GM10847 (cell line): ENCODE measurements around the gene VSTM2B.

Experiments
- POLR2A ChIP-seq: IDR thresholded peaks from 2 replicates; pipeline ENCODE4 v1.6.1; 2011; ENCODE audit not compliant: insufficient read length; ENCODE audit errors: extremely low read depth

Gene VSTM2B

DNA sequence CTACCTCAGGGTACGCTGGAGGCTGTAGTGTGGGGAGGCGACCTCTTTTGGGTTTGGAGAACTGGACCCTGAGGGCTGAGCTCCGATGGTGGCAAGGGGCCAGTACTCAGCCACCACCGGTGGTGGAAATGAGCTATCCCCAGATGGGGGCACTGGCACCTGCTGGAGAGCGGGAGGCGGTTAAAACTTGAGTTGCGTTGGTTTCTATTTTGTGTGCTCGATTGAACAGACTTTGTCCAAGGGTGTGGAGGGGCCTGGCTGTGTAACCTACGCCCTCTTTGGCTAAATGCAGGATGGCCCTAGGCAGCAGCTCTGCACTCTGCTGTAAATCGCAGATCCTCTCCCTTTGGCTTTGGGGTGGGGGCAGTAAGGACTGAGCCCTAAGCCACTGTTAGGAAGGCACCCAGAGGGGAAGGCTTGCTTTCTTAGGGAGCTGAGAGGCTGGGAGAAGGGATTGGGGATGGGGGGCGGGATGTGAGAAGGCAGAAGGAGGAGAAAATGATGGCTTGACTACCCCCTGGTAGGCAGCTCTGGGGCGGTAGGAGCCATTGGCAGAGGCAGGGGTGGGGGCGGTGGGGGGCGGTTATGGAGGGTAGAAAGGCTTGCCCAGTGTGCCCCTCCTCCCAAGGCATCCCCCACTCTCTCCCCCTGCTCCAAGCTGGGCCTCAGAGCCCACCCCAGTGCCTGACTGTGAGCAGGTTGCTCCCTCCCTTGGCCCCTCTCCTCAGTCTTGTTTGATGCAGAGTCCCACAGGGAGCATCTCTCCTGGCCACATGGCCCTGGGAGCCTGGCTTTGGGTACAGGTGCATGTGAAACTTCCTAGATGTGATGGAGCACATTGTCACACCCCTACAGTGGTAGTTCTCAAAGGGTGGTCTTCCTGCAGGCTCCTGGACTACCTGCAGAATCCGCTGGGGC lies 5.0 kb downstream of the VSTM2B start:
- no peak for TF ChIP-seq POLR2A

DNA sequence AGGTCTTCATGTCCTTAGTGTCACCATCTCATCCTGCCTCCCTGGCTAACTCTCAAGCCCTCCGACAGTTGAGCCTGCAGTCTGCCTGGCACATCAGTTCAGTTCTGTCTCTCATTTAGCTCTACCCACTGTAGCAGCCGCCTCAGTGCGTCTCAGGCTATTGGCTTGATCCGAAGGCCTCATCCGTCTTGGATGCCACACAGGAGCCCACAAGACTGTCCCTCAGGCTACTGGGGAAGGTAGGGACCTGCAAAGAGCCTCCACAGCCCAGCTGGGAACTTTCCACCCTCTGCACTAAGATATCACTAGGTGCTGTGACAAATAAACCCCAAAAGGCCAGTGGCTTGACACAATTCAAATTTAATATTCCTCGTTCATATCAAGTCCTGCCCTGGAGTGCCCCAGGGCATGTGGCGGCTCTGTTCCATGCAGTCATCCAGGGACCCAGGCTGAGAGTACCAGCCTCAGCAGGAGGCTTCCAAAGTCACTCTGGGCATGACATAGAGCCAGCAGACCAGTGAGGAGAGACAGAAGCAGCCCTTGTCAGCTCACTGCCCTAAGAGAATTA lies 5.7 kb downstream of the VSTM2B start:
- no peak for TF ChIP-seq POLR2A

DNA sequence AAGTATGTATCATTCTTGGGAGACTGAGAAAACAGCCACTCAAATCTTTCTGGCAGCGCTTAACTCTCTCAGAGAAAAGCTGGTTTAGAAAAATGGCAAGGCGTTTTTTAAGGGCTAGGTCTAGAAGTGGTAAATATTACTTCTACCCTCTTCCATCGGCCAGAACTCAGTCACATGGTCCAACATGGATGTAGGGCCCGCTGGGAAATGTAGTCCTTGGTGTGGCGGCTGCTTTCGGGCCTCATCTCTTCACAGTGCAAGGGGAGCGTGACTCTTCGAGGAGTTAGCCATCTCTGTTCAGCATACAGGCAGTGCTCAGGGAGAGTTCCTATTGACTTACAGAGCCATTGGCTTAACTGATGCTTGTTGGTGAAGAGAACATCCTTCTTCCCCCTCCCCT lies 6.3 kb downstream of the VSTM2B start:
- TF ChIP-seq POLR2A = no peak

DNA sequence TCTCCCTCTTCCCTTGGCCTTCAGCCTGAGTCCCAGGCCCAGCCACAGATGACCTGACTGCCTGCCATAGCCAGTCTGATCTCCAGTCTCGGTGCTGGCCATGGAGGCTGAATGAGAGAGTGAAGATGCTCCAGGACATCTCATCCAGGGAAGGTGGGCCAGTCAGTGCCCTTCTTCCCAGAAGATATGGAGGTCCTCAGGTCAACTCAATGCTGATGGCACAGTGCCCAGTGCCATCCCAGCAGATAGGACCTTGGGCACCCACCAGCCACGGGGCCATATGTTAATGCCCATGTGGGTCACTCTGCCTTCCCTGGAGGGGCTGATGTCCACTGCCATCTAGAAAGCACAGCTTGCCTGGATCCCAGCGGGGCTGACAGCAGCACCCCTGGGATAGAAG lies 7.2 kb downstream of the VSTM2B start:
- TF ChIP-seq POLR2A = no peak

DNA sequence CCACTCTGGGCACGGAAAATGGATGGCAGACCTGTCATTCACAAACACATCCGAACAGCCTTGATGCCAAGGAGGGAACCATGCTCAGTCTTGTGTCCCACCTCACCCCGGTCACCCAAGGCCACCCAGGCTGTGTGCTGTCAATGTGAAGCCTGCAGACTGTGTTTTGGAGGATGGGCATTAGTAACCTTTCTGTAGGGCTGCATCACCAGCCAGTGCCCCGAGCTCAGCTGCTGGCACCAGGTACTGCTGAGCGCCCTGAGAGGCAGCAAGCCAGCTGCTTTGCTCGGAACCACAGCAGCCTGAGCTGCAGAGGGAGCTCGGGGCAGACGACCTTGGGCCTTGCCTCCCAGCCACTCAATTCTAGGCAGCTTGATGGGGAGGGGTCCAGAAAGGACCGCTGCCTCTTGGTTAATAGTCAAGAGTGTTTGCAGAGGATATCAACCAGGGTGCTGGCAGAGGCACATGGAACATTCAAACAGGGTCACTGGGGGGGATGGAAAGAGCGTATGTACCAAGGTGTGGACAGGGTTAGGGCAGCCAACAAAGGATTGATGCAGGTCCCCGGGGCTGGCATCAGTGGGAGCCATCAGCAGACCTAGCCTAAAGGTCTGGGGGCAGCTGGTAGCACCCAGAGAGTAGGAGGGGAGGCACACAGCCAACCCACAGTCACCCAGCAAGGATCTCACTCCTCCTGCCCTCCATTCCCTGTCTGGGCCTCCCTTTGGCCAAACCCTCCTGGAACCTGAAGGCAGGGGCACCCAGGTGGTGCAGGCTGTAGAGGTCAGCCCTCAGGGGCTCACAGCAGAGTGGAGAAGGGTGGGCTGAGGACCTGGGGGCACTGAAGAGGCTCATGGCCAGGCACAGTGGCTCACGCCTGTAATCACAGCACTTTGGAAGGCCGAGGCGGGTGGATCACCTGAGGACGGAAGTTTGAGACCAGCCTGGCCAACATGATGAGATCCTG lies 8.1 kb downstream of the VSTM2B start:
- no peak for TF ChIP-seq POLR2A

DNA sequence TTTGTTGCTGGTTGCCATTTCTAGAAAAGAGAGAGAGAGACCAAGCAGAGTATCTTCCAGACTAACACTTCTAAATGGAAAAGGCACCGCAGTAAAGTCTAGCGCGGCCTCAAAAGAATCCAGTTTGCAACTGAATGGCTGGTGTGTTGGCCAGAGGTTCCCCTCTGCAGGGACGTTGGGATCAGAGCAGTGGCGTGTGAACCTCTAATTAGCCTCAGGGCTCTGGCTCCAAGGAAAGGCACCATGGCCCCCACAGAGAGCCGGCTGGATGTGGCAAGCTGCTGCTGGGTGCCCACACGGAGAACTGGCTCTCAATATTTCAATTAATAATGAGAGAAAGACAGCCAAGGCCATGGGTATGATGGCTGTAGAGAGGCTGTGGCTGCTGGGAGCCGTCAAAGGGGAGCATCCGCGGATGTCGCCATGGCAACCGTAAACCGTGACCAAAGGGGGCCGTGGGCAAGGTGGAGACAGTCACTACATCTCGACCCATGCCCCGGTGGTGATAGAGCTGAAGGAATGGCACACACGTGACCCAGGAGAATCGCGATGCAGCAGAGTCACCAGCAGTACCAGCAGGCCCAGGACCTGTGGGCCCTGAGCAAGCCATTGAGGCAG lies 9.5 kb downstream of the VSTM2B start:
- TF ChIP-seq POLR2A = no peak

DNA sequence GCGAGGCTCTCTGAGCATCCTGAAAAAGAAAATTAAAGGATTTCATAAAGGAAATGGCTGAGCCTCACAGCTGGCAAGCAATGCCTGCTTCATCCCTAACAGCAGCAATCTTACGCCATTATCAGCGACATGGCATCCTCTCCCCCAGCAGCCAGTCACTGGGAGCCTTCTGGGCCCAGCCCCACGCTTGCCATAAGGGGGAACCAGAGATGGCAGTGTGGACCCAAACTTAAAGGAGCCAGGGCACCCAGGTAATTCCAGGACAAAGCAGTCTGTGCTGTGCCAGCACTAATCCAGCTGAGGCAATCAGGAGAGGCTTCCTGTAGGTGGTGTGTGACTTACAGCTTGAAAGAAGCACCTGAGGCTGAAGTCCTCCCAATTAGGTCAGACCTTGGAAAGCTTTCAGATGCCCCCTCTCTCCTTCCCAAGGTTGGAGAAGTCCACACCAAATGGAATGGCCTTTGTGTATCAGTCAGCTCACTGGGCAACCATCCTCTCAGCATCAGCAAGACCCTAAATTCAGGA lies 10.3 kb downstream of the VSTM2B start:
- no peak for TF ChIP-seq POLR2A

DNA sequence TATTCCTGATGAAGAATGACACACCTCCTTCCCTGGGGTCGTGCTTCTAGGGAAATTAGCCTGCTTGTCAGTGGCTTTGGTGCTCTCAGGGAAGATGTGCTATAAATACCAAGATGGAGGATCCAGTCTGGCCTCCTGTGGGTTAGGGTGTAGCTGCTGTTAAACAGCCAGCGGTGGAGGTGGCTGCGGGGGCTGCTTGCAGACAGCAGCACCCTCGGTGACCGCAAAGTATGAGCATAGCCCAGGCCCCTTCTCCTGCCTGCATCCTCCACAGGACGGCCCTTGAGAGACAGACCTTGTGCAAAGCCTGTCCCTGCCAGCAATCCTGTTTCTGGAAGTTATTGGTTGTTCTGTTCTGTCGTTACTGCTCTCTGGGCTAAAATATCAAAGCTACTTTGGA lies 11.4 kb downstream of the VSTM2B start:
- no peak for TF ChIP-seq POLR2A

DNA sequence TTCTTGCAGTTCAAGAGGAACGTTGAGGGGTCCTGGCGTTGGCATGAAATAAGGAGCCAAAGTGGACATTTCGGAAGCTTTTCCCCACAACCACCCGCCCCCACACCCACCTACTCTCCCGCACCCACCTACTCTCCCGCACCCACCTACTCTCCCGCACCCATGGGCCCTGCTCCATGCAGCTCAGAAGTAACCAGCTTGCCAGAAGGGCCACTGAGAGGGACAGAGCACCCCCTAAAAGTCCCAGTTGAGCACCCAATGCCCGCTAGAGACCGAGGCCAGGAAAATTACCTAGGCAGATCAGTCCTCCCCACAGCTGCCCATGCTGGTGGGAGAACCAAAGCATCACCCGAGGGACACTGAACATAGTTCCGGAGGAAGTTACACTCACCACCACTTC lies 11.8 kb downstream of the VSTM2B start:
- no peak for TF ChIP-seq POLR2A

DNA sequence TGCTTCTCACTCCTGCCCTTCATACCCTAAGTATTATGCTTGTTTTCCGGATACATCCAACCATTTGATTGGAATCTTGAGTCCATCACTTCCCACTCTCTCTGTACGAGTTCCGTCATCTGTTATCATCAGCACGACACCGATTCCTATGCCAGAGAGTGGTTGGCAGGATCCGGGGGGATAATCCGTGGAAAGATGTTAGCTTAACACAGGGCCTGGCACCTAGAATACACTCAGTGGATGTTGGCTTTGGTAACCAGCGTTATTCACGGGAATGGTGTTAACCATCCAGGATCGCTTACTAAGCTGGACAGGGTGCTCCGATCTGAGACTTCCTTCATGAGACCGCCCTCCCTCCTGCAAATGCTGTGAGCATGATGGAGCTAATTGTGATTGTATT lies 12.4 kb downstream of the VSTM2B start:
- no peak for TF ChIP-seq POLR2A

DNA sequence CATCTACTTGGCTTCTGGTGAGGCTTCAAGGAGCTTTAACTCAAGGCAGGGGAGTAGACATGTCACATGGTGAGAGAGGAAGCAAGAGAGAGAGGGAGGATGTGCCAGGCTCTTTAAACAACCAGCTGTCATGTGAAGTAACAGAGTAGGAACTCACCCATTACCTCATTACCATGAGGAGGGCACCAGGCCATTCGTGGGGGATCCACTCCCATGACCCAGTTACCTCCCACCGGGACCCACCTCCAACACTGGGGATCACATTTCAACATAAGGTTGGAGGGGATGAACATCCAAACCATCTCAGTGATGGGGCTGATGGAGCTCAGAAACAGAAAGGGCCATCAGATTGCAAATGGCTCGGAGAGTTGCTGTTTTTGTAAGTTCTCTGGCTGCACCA lies 12.9 kb downstream of the VSTM2B start:
- no peak for TF ChIP-seq POLR2A

DNA sequence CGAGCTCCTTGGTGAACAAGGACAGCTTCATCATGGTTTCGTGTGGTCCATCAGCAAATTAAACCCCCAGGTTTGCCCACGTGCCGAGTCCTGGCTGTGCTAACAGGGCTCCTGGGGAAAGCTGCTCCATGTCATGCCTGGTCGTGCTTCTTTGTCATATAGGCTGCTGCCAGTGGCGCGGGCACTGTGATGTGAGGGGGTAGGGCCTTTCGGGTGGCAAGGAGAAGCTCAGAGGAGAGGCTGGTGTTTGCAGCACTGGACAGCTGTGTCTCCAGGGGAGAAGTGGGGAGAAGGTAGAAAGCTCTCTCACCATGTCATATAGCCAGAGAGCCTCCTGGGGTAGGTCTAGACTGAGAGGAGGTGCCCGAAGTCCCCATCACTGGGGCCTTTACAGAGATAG lies 13.3 kb downstream of the VSTM2B start:
- TF ChIP-seq POLR2A = no peak

DNA sequence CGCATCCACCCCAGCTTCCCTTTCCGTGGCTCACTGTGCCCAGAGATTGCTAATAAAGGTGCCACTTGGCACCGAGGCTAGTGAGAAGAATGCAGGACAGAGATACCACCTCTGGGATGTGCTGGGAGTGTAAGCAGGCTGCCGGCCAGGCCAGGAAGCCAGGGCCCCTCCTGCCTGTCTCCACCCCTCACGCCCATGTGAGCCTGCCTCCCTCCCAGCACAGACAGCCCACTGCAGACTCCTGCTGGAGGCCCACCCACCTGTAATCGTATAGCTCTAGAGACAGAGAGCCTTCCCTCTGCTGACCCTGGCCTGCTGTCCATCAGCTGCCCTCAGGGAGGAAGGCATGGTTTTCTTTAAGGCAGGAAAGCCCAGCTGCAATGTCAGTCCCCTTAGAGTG lies 13.9 kb downstream of the VSTM2B start:
- no peak for TF ChIP-seq POLR2A

DNA sequence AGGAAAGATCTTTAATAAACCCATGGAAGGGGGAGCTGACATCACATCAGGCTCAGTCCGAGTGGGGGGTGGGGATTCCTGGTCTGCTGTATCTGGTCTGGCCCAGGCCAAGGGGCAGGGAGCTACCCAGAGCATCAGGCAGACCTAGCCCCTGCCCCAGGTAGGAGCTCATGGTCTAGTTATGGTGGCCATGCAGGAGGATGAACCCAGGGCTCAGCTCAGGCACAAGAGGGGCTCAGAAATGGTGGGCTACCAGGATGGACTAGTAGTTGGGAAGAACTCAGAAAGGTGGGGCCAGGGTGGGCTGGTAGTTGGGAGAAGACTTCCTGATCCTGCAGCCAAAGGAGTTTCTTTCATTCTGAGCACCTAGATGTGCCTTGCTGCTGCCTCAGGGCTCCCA lies 14.3 kb downstream of the VSTM2B start:
- no peak for TF ChIP-seq POLR2A

DNA sequence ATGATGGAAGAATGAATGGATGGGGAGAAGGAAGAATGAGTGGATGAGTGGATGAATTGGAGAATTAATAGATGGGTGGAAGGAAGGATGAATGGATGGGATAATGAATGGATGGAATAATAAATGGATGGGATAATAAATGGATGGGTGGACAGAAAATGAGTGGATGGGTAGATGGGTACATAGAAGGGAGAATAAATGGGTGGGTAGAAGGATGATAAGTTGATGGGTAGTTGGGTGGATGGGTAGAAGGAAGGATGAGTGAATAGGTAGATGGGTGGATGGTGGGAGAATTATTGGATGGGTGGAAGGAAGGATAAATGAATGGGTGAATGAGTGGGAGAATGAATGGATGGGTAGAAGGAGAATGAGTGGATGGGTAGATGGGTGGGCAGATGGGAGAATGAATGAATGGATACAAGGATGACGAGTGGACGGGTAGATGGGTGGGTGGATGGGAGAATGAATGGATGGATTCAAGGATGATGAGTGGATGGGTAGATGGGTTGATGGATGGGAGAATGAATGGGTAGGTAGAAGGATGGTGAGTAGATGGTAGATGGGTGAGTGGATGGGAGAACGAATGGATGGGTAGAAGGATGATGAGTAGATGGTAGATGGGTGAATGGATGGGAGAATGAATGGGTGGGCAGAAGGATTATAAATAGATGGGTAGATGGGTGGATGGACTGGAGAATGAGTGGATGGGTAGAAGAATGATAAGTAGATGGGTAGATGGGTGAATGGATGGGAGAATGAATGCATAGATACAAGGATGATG lies 15.9 kb downstream of the VSTM2B start:
- TF ChIP-seq POLR2A = no peak

DNA sequence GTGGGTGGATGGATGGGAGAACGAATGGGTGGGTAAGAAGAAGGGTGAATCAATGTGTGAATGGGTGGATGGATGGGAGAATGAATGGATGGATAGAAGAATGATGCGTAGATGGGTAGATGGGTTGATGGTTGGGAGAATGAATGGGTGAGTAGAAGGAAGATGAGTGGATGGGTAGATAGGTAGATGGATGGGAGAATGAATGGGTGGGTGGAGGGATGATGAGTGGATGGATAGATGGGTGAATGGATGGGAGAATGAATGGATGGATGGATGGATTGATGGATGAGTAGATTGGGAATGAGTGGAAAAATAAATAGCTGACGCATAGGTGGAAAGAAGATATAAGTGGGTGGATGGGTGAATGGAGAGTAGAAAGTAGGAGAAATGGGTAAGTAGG lies 16.5 kb downstream of the VSTM2B start:
- no peak for TF ChIP-seq POLR2A
